AG09319 (cell line): ENCODE data around the gene S100A5.

Source experiments
- DNase-seq: peaks from one replicate; pipeline ENCODE4 v3.0.0-alpha.2; 2010; ENCODE audit warnings: low read depth; ENCODE audit errors: extremely low read depth
- TF ChIP-seq, protein P1 (sequence below): IDR thresholded peaks from 2 replicates; pipeline ENCODE4 v1.5.1; 2011; ENCODE audit warnings: low read depth, mild to moderate bottlenecking, inconsistent platforms, low read length, moderate library complexity

Gene S100A5

DNA sequence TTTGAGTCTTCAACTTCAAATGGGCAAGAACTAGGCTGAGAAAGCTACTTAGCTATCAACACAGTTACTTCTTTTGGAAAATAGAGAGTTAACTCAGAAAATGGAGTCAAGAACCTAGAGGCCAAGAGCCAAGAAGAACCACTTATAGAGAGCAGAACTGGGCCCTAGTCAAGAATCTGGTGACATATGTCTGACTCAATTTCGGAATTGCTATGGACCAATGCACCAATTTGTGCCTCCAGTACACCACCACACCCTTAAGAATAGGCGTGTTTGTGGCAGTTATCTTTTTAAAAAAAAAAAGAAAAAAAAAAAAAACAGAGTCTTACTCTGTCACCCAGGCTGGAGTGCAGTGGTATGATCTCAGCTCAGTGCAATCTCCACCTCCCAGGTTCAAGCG is 17.1 kb upstream of the S100A5 start:
- no peak for DNase-seq
- TF ChIP-seq, protein P1, sequence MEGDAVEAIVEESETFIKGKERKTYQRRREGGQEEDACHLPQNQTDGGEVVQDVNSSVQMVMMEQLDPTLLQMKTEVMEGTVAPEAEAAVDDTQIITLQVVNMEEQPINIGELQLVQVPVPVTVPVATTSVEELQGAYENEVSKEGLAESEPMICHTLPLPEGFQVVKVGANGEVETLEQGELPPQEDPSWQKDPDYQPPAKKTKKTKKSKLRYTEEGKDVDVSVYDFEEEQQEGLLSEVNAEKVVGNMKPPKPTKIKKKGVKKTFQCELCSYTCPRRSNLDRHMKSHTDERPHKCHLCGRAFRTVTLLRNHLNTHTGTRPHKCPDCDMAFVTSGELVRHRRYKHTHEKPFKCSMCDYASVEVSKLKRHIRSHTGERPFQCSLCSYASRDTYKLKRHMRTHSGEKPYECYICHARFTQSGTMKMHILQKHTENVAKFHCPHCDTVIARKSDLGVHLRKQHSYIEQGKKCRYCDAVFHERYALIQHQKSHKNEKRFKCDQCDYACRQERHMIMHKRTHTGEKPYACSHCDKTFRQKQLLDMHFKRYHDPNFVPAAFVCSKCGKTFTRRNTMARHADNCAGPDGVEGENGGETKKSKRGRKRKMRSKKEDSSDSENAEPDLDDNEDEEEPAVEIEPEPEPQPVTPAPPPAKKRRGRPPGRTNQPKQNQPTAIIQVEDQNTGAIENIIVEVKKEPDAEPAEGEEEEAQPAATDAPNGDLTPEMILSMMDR = no peak

DNA sequence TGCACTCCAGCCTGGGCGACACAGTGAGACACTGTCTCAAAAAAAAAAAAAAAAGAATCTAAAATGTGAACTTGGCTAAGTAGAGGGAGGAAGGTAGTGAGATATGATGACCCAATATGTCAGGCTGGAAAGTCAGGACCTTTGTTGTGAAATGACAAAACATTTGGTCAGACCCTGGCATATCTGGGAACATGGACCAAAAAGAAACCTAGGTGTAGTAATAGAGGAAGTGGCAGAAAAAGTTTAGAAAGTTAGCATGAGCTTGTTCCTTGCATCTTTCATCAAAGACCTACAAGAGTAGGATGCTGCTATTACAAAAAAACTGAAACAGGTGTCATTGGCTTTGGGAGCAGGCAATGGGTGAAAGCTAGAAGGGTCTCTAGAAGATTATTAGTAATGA is 15.6 kb upstream of the S100A5 start:
- TF ChIP-seq, protein P1 = no peak
- no peak for DNase-seq

DNA sequence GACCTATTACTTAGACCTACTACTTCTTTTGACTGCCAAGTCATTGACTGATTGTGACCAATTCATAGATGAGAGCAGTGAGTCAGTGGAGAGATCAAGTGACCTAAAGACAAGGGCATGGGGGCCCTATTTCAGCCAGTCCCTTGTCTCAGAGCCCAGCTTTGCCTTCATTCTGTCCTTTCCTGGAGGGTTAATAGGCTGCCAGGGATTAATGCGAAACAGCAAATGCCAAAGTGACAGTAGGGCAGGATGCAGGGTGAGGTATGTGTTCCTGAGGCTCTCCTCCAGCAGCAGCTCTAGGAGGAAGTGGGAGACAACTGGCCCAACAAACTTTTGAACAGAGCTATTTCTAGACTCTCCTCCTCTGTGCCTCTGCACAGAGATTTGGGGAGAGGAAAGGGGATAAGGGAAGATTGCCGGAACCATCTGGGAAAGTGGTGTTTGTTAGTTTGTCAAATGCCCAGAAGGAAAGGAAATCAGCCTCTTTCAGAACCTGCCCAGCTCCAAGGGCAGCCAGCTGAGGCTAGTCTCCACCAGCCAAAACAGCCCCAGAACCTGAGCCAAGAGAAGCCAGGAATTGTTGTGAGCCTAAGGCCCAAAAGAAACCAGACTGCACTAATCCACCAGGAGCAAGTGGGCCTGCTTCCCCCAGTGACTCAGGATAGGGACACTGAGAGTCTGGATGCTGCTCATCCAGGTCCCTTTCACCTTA is 13.3 kb upstream of the S100A5 start:
- DNase-seq = no peak
- TF ChIP-seq, protein P1 = no peak

GRCh38 chr1:153553096-153553495 is 12.4 kb upstream of the S100A5 start:
- TF ChIP-seq, protein P1 = no peak
- no peak for DNase-seq

GRCh38 chr1:153552335-153552734 is 11.6 kb upstream of the S100A5 start:
- DNase-seq = no peak
- TF ChIP-seq, protein P1 = no peak

DNA sequence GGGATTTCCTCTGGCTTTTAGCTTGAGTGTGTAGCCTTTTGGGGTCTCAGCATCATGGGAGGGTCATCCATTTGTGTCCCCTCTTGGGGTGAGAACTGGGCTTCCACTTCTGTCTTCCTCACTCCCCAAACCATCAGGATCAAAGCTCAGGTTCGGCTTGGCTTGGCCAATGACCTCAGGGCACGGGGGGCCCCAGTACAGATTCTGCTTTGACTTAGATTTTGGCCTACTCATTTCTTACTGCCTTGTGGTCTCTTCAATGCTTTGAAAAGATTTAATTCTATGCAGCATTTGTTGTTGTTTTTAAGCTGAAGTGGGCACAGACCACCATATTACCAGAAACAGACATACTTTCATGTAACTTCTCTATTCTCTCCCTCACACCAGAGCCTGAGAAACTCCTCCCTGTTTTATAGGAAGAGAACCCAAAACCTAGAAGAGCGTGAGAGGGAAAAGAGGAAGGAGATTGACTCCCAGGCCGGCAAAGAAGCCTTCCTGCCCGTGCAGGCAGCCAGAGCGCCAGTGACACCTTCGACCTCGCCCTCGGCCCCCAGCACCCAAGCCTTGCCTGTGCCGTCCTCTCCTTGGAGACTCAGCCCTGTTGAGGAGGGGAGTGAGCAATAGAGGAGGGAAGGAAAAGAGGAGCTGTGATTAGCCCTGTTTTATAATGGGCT is 10.2 kb upstream of the S100A5 start:
- TF ChIP-seq, protein P1 = no peak
- DNase-seq = no peak

GRCh38 chr1:153550398-153550758 is 9.6 kb upstream of the S100A5 start:
- TF ChIP-seq, protein P1 = no peak
- DNase-seq = no peak
